DND-41 (cell line): ENCODE results near the gene ATP9B.
A peak's percentile ranks its signal among the peaks of the same experiment; 100 is the strongest.

Source experiments
- ATAC-seq: fragments of 200-7000 bp; cut with Tn5 transposase; 3 replicates; pipeline ENCODE4 v1.9.1; 2021; ENCODE audit warnings: low read depth; ENCODE audit not compliant: insufficient read depth
- DNase-seq: peaks from one replicate; pipeline ENCODE4 v3.0.0-alpha.2; 2020
- H2AFZ ChIP-seq: 2 replicates; pipeline ENCODE4 v1.6.0; 2012; ENCODE audit warnings: low read depth, low read length
- H3K27ac ChIP-seq: 2 replicates; pipeline ENCODE4 v1.5.1; 2012; ENCODE audit warnings: low read length, inconsistent platforms
- H3K27me3 ChIP-seq: fragments of 200-600 bp; sonication (generic); 2 replicates; pipeline ENCODE4 v1.6.0; 2012; ENCODE audit warnings: low read length, mild to moderate bottlenecking, inconsistent platforms; ENCODE audit not compliant: insufficient read depth, poor library complexity
- H3K36me3 ChIP-seq: 2 replicates; pipeline ENCODE4 v1.5.1; 2012; ENCODE audit warnings: low read length, inconsistent platforms; ENCODE audit not compliant: insufficient read depth
- H3K4me1 ChIP-seq: 2 replicates; pipeline ENCODE4 v1.5.1; 2012; ENCODE audit warnings: mild to moderate bottlenecking, low read length; ENCODE audit not compliant: insufficient read depth
- H3K4me2 ChIP-seq: 2 replicates; pipeline ENCODE4 v1.6.0; 2012; ENCODE audit warnings: mild to moderate bottlenecking, moderate library complexity, low read length, inconsistent platforms; ENCODE audit not compliant: insufficient read depth
- H3K4me3 ChIP-seq, 2 experiments: fragments of 200-600 bp in 1 of 2; shearing (Covaris generic) in 1 of 2; 2 replicates each; pipeline ENCODE4 v1.5.1; 2012 to 2016; ENCODE audit warnings: inconsistent platforms in 2 of 2, low read length in 2 of 2, mild to moderate bottlenecking in 2 of 2, low read depth in 1 of 2, moderate library complexity in 1 of 2
- H3K79me2 ChIP-seq: 2 replicates; pipeline ENCODE4 v1.6.0; 2012; ENCODE audit warnings: low read length, inconsistent platforms; ENCODE audit not compliant: insufficient read depth
- H3K9ac ChIP-seq: 2 replicates; pipeline ENCODE4 v1.6.0; 2012; ENCODE audit warnings: low read depth, mild to moderate bottlenecking, inconsistent platforms, low read length, moderate library complexity
- H3K9me3 ChIP-seq: 2 replicates; pipeline ENCODE4 v1.5.1; 2012; ENCODE audit warnings: low read length, moderate library complexity, mild to moderate bottlenecking, inconsistent platforms; ENCODE audit not compliant: insufficient read depth, severe bottlenecking
- H4K20me1 ChIP-seq: 2 replicates; pipeline ENCODE4 v1.6.0; 2012; ENCODE audit warnings: low read length; ENCODE audit not compliant: insufficient read depth
- CTCF ChIP-seq: IDR thresholded peaks from 2 replicates; pipeline ENCODE4 v1.5.1; 2012; ENCODE audit warnings: borderline replicate concordance, low read length, moderate library complexity, mild to moderate bottlenecking; ENCODE audit not compliant: poor library complexity, severe bottlenecking; ENCODE audit errors: extremely low read depth
- EZH2 ChIP-seq: IDR thresholded peaks from 3 replicates; pipeline ENCODE4 v1.6.1; 2012; ENCODE audit warnings: borderline replicate concordance, low read depth, mild to moderate bottlenecking, moderate library complexity, low read length, inconsistent platforms; ENCODE audit not compliant: severe bottlenecking

Gene ATP9B

DNA sequence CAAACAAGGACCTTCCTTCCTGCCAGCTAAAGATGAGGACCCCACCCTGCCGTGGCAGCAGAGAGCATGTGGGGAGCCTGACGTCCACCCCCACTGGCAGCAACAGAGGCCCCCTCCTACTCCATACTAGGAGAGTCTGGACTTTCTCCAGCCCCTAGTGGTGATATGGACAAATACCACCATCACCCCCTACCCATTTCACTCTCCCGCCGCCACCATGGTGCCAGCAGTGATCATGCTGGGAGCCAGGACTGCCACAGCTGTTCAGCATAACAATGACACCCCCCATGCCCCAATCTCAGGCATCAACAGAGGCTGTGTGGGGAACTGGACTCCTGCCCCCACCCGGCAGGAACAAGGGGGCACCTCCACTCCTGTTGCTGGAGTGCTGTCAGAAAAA, 42.7 kb upstream of the ATP9B start:
- no peak for DNase-seq

DNA sequence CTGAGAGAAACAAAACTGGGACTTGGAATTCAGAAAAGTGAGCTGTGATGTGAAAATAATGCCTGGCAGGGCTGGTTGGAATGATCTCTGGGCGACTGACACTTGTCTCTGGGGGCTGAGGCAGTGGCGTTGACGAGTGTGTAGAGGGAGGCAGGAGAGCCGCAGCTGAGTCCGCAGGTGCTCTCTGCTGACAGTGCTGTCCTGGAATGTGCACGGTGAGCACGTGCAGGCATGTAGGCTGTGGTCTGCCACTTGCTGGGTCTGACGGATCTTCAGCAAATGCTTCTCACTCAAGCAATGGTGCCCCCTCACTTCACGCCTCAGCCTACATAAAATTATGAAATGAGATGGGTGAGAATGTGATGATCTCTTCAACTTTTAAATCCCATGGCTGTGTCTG, 38.5 kb upstream of the ATP9B start:
- no peak overlapping the region for H3K27ac ChIP-seq
- H2AFZ ChIP-seq = no peak overlapping the region
- no peaks in the 10 kb centered on the region for H3K27me3 ChIP-seq
- no peaks in the 10 kb centered on the region for H3K79me2 ChIP-seq
- H3K36me3 ChIP-seq = no peaks in the 10 kb centered on the region
- H3K4me2 ChIP-seq = no peak overlapping the region
- ATAC-seq (no peak), DNase-seq (no peak)
- TF ChIP-seq EZH2 (no peak), CTCF (no peak)
- H4K20me1 ChIP-seq = no peaks in the 10 kb centered on the region
- H3K4me1 ChIP-seq = no peaks in the 10 kb centered on the region
- H3K4me3 ChIP-seq = no peak overlapping the region
- no peak overlapping the region for H3K9ac ChIP-seq
- H3K9me3 ChIP-seq = no peaks in the 10 kb centered on the region

More for the DNA sequence above, 42.7 kb upstream of the ATP9B start:
- Histone ChIP-seq H3K27me3 (no peaks in the 10 kb centered on the region), H3K4me3 (no peak overlapping the region), H3K9ac (no peak overlapping the region), H3K36me3 (no peaks in the 10 kb centered on the region), H4K20me1 (no peaks in the 10 kb centered on the region), H3K27ac (no peak overlapping the region), H3K4me2 (no peak overlapping the region), H3K4me1 (no peaks in the 10 kb centered on the region), H3K79me2 (no peaks in the 10 kb centered on the region), H3K9me3 (no peaks in the 10 kb centered on the region), H2AFZ (no peak overlapping the region)
- ATAC-seq = 0 out of 3 replicates have a peak, but pooled peaks have one; percentile 35
- TF ChIP-seq CTCF = peak; percentile 28
- no peak for TF ChIP-seq EZH2

- H3K9me3 ChIP-seq = peaks cover 9% of the 10 kb centered on the region
- DNase-seq (no peak), ATAC-seq (no peak)
- no peak overlapping the region for H2AFZ ChIP-seq
- H3K27ac ChIP-seq = no peak overlapping the region
- TF ChIP-seq EZH2 (no peak), CTCF (no peak)
- H3K4me2 ChIP-seq = no peak overlapping the region
- H3K4me1 ChIP-seq = no peaks in the 10 kb centered on the region
- no peaks in the 10 kb centered on the region for H3K27me3 ChIP-seq
- no peaks in the 10 kb centered on the region for H3K36me3 ChIP-seq
- H4K20me1 ChIP-seq = no peaks in the 10 kb centered on the region
- H3K79me2 ChIP-seq = no peaks in the 10 kb centered on the region
- H3K4me3 ChIP-seq = no peak overlapping the region
- H3K9ac ChIP-seq = no peak overlapping the region
Measured at GRCh38 chr18:79042276-79042675, 26.9 kb upstream of the ATP9B start.

GRCh38 chr18:79043288-79043687, 25.9 kb upstream of the ATP9B start:
- TF ChIP-seq CTCF (no peak), EZH2 (no peak)
- Histone ChIP-seq H4K20me1 (no peaks in the 10 kb centered on the region), H3K4me3 (no peak overlapping the region), H3K27me3 (no peaks in the 10 kb centered on the region), H3K9ac (no peak overlapping the region), H3K36me3 (no peaks in the 10 kb centered on the region), H2AFZ (no peak overlapping the region), H3K27ac (no peak overlapping the region), H3K4me1 (no peaks in the 10 kb centered on the region), H3K4me2 (no peak overlapping the region), H3K79me2 (no peaks in the 10 kb centered on the region), H3K9me3 (peaks cover 9% of the 10 kb centered on the region)
- no peak for DNase-seq
- ATAC-seq = no peak
